GM21528 (cell line): ENCODE results near the gene CXCR3.
"Not testable (repeated sequence)": the region's sequence is repeated elsewhere in the genome, so short reads cannot be mapped to it uniquely, and the experiment has no call there.

Source experiments
- ATAC-seq: cut with Tn5 transposase; IDR thresholded peaks from one replicate; pipeline ENCODE4 v1.9.1; 2021; ENCODE audit warnings: mild to moderate bottlenecking, moderate library complexity; ENCODE audit not compliant: unreplicated experiment, low FRiP score

The CXCR3 gene

GRCh38 chrX:71615056-71615455 lies 3.3 kb downstream of the CXCR3 start:
- ATAC-seq: no peak

GRCh38 chrX:71612256-71612655 lies 6.1 kb downstream of the CXCR3 start:
- no peak for ATAC-seq

- not testable (repeated sequence) for ATAC-seq
Measured at GRCh38 chrX:71611736-71612135, 6.6 kb downstream of the CXCR3 start.

- ATAC-seq: no peak
Measured at GRCh38 chrX:71609095-71609750, 9.1 kb downstream of the CXCR3 start.

- no peak for ATAC-seq
Measured at GRCh38 chrX:71607488-71607887, 10.8 kb downstream of the CXCR3 start.

- no peak for ATAC-seq
Measured at GRCh38 chrX:71606536-71607216, 11.6 kb downstream of the CXCR3 start.

- ATAC-seq: no peak
Measured at GRCh38 chrX:71604796-71605568, 13.3 kb downstream of the CXCR3 start.

- ATAC-seq: no peak
Measured at GRCh38 chrX:71604141-71604540, 14.2 kb downstream of the CXCR3 start.

- no peak for ATAC-seq
Measured at GRCh38 chrX:71603618-71604017, 14.7 kb downstream of the CXCR3 start.

- no peak for ATAC-seq
Measured at GRCh38 chrX:71599965-71600364, 18.3 kb downstream of the CXCR3 start.

GRCh38 chrX:71593210-71593609 lies 25.1 kb downstream of the CXCR3 start:
- ATAC-seq: not testable (repeated sequence)

- ATAC-seq: no peak
Measured at GRCh38 chrX:71586929-71587328, 31.4 kb downstream of the CXCR3 start.

GRCh38 chrX:71581210-71581609 lies 37.1 kb downstream of the CXCR3 start:
- ATAC-seq: no peak

- no peak for ATAC-seq
Measured at GRCh38 chrX:71579990-71580380, 38.3 kb downstream of the CXCR3 start.

GRCh38 chrX:71579136-71579989 lies 38.9 kb downstream of the CXCR3 start:
- no peak for ATAC-seq

- ATAC-seq: no peak
Measured at GRCh38 chrX:71578253-71579135, 39.8 kb downstream of the CXCR3 start, which contains the start of gene GCNA. TSS of gene GCNA (plus strand) at chrX:71578437. CDS start at chrX:71580822, 2,385 bp downstream.

GRCh38 chrX:71577682-71578081 lies 40.6 kb downstream of the CXCR3 start:
- ATAC-seq: no peak

- no peak for ATAC-seq
Measured at GRCh38 chrX:71573590-71573989, 44.7 kb downstream of the CXCR3 start.

- not testable (repeated sequence) for ATAC-seq
Measured at GRCh38 chrX:71571390-71571789, 46.9 kb downstream of the CXCR3 start.
